HEK293T (cell line): ENCODE measurements around the gene GATAD2B.

Source experiments
- CTCF ChIA-PET: fragments of 350-600 bp; formaldehyde crosslinking; extraction: SDS; loops from one replicate; lab custom pipeline; 2021; ENCODE audit warnings: antibody characterized with exemption, inconsistent platforms; lab: Yijun Ruan, JAX
- POLR2A ChIA-PET: fragments of 350-600 bp; formaldehyde crosslinking; extraction: SDS; loops from one replicate; lab custom pipeline; 2020; ENCODE audit warnings: antibody characterized with exemption, inconsistent platforms; lab: Yijun Ruan, JAX
- DNase-seq: peaks from one replicate; pipeline ENCODE4 v3.0.0; 2012; ENCODE audit warnings: mixed read lengths; ENCODE audit errors: extremely low spot score
- BHLHE40 ChIP-seq: fragments of 450-650 bp; IDR thresholded peaks from 2 replicates; pipeline ENCODE4 v1.6.1; 2016; ENCODE audit warnings: mild to moderate bottlenecking, moderate library complexity, borderline replicate concordance
- CTBP1 ChIP-seq: fragments of 450-650 bp; IDR thresholded peaks from 2 replicates; pipeline ENCODE4 v1.6.1; 2016; ENCODE audit warnings: borderline replicate concordance
- ELF4 ChIP-seq: fragments of 450-650 bp; IDR thresholded peaks from 2 replicates; pipeline ENCODE4 v1.6.1; 2017; ENCODE audit warnings: antibody characterized with exemption
- FOXA1 ChIP-seq: fragments of 450-650 bp; IDR thresholded peaks from 2 replicates; pipeline ENCODE4 v1.6.1; 2016; ENCODE audit warnings: mild to moderate bottlenecking
- FOXK2 ChIP-seq: fragments of 450-650 bp; IDR thresholded peaks from 2 replicates; pipeline ENCODE4 v1.6.1; 2016; ENCODE audit warnings: mild to moderate bottlenecking
- FOXM1 ChIP-seq: fragments of 450-650 bp; IDR thresholded peaks from 2 replicates; pipeline ENCODE4 v1.6.1; 2017; ENCODE audit warnings: mild to moderate bottlenecking, borderline replicate concordance
- HDGF ChIP-seq: fragments of 450-650 bp; IDR thresholded peaks from 2 replicates; pipeline ENCODE4 v1.6.1; 2017; ENCODE audit warnings: antibody characterized with exemption, borderline replicate concordance
- L3MBTL2 ChIP-seq: fragments of 450-650 bp; conservative IDR thresholded peaks from 2 replicates; pipeline ENCODE4 v1.6.1; 2016; ENCODE audit warnings: mild to moderate bottlenecking
- LEF1 ChIP-seq: fragments of 450-650 bp; IDR thresholded peaks from 2 replicates; pipeline ENCODE4 v1.6.1; 2017; ENCODE audit warnings: mild to moderate bottlenecking, borderline replicate concordance
- NFRKB ChIP-seq: fragments of 450-650 bp; IDR thresholded peaks from 2 replicates; pipeline ENCODE4 v1.6.1; 2016; ENCODE audit warnings: mild to moderate bottlenecking, moderate library complexity
- PKNOX1 ChIP-seq: fragments of 450-650 bp; IDR thresholded peaks from 2 replicates; pipeline ENCODE4 v1.6.1; 2016
- SP1 ChIP-seq: fragments of 450-650 bp; IDR thresholded peaks from 2 replicates; pipeline ENCODE4 v1.6.1; 2017
- SUZ12 ChIP-seq: fragments of 450-650 bp; IDR thresholded peaks from 2 replicates; pipeline ENCODE4 v1.6.1; 2016; ENCODE audit warnings: mild to moderate bottlenecking
- TARDBP ChIP-seq: fragments of 450-650 bp; IDR thresholded peaks from 2 replicates; pipeline ENCODE4 v1.6.1; 2016
- ZNF384 ChIP-seq: fragments of 450-650 bp; IDR thresholded peaks from 2 replicates; pipeline ENCODE4 v1.6.1; 2016

GATAD2B gene

DNA sequence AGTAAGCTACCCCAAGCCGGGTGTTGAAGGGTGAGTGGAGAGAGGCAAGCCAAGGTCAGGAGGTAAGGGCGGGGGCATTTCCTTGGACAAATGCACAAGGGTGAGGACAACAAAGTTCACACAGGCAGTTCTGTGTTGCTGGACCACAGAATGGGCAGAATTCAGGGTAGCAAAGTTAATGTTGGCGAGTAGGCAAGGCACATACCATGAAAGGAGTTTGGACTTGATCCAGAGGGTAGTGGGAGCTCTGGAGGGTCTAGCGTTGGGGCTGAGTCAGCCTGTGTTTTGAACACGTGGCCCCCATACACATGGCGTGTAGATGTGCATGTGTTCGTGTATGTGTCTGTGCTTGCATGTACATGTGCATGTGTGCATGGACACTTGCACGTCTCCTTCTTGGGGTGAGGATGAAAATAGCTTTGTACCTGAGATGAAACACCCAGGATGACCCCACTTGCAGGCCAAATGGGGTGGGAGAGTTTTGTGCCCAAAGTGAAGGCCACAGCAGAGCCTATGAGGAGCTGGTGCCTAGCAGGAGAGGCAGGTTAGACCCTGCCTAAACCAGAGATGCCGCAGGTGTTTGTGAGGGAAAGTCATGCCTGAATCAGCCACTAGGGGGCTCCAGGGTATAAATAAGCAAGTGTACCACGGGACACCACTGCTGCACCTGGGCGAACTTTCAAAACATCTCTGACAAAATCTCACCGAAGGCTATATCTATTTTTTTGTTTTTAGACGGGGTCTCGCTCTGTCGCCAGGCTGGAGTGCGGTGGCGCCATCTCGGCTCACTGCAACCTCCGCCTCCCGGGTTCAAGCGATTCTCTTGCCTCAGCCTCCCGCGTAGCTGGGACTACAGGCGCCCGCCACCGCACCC, 125.7 kb downstream of the GATAD2B start:
- ChIA-PET POLR2A (interaction anchor here (0.6 to 2.7 kb wide), 9 partner anchors 13 to 193 kb away, joined by 3 to 12 read pairs (median 5); partner anchors contain the start of genes CREB3L4, DENND4B, RAB13 and RPS27), CTCF (interaction anchor here (0.6 to 3.0 kb wide), 9 partner anchors 9 to 252 kb away, joined by 3 to 16 read pairs (median 4); partner anchors contain the start of genes CREB3L4, DENND4B and RAB13)
- DNase-seq: peak; percentile 90
- no peak for TF ChIP-seq PKNOX1
- TF ChIP-seq ELF4: no peak
- TF ChIP-seq FOXM1: no peak

DNA sequence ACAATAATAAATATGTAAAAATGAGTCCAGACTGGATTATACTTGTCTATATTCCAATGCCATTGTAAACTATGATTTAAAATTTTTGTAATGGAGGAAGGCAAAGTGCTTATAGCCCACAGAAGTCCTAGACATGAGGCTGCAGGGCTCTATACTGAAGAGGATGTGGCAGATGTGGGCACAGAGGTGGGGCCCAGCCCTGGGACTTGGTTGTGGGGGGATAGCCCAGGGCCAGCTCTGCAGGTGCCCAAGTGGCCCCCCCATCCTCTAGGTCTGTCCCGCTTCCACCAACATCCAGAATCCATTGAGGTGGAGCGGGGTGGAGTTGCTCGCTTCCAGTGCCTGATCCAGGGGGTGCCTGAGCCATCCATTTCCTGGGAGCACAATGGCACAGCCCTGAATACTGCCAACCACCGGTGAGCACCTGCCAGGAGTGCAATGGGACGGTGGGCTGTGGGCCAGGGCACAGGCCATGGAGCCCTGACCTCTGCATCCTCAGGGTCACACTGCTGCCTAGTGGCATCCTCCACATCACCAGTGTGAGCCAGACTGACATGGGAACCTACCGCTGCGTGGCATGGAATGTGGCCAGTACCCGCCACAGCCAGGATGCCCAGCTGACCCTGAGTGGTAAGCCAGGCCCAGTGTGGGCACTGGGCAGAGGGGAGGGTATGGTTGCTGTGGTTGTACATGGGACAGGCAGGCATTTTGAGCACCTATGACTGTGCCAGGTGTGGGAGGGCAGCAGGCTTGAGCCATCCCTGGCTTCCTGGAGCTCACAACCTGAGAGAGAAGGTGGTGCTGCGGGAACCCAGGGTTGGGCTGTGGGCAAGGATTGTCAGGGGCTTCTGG, 126.6 kb downstream of the GATAD2B start:
- CTCF ChIA-PET: interaction anchor here (0.6 to 1.2 kb wide), 6 partner anchors 10 to 171 kb away, joined by 3 to 6 read pairs (median 4); partner anchors contain the start of genes CREB3L4 and DENND4B
- POLR2A ChIA-PET: interaction anchor here (1.0 to 2.6 kb wide), 6 partner anchors 12 to 194 kb away, joined by 3 to 10 read pairs (median 5); partner anchors contain the start of genes DENND4B, RAB13 and RPS27
- TF ChIP-seq HDGF: no peak
- no peak for TF ChIP-seq FOXM1
- no peak for TF ChIP-seq BHLHE40
- TF ChIP-seq SP1: no peak
- no peak for TF ChIP-seq TARDBP
- no peak for TF ChIP-seq CTBP1
- no peak for TF ChIP-seq ZNF384
- no peak for DNase-seq

GRCh38 chr1:153795330-153795837, 127.4 kb downstream of the GATAD2B start:
- TF ChIP-seq FOXA1 (no peak), CTBP1 (no peak), SP1 (no peak), NFRKB (no peak), BHLHE40 (no peak)
- POLR2A ChIA-PET: interaction anchor here (1.1 kb wide), 1 partner anchor 12 kb away, joined by 3 read pairs; no protein-coding TSS in a partner anchor
- CTCF ChIA-PET: interaction anchor here (0.5 kb wide), 1 partner anchor 82 kb away, joined by 5 read pairs; no protein-coding TSS in a partner anchor

GRCh38 chr1:153794624-153795329, 128.0 kb downstream of the GATAD2B start:
- ChIA-PET CTCF (interaction anchor here (0.5 kb wide), 1 partner anchor 83 kb away, joined by 5 read pairs; no protein-coding TSS in a partner anchor), POLR2A (interaction anchor here (1.1 to 3.3 kb wide), 2 partner anchors 11 to 173 kb away, joined by 3 to 8 read pairs; partner anchors contain the start of gene CREB3L4)
- no peak for DNase-seq
- TF ChIP-seq BHLHE40 (no peak), L3MBTL2 (no peak), FOXM1 (no peak), TARDBP (no peak), CTBP1 (no peak)

More at GRCh38 chr1:153795330-153795837, 127.4 kb downstream of the GATAD2B start:
- DNase-seq: no peak

GRCh38 chr1:153793973-153794615, 128.7 kb downstream of the GATAD2B start:
- DNase-seq: no peak
- CTCF ChIA-PET: no interaction called here
- POLR2A ChIA-PET: interaction anchor here (1.0 to 3.3 kb wide), 3 partner anchors 11 to 197 kb away, joined by 4 to 16 read pairs (median 8); partner anchors contain the start of gene CREB3L4
- TF ChIP-seq HDGF (no peak), SP1 (no peak), SUZ12 (no peak), FOXK2 (no peak), PKNOX1 (no peak), ELF4 (no peak), LEF1 (no peak), ZNF384 (no peak), BHLHE40 (no peak), L3MBTL2 (no peak), NFRKB (no peak)
